Keratinocyte (primary cell): ENCODE data around the gene IL1A. TPM values are rescaled to one million over a fixed set of nuclear protein-coding genes. Genes with fewer than 3 reads are reported as not detected.
A peak's percentile ranks its signal among the peaks of the same experiment; 100 is the strongest.

Experiments used
- DNase-seq: peaks from one replicate; pipeline ENCODE4 v3.0.0-alpha.2; 2011; ENCODE audit warnings: low read depth, missing footprints, low spot score
- FAIRE-seq: peaks from 2 replicates; lab custom pipeline; 2011; peaks lifted over from hg19 to GRCh38; lab: Jason Lieb, UNC
- H2AFZ ChIP-seq: 2 replicates; pipeline ENCODE4 v1.6.0; 2012; ENCODE audit warnings: low read length, control low read depth, inconsistent platforms; ENCODE audit not compliant: control insufficient read depth
- H3K27ac ChIP-seq: 2 replicates; pipeline ENCODE4 v1.5.1; 2011; ENCODE audit warnings: low read length; ENCODE audit not compliant: control insufficient read depth, insufficient read depth
- H3K27me3 ChIP-seq: 3 replicates; pipeline ENCODE4 v1.6.0; 2011; ENCODE audit warnings: low read length; ENCODE audit not compliant: control insufficient read depth, insufficient read depth; ENCODE audit errors: extremely low read depth
- H3K36me3 ChIP-seq, 2 experiments: 2 replicates in 1 of 2; 3 replicates in 1 of 2; pipeline ENCODE4 v1.5.1; 2011; ENCODE audit warnings: low read length in 2 of 2, mild to moderate bottlenecking in 1 of 2; ENCODE audit not compliant: control insufficient read depth in 2 of 2, insufficient read depth in 2 of 2; ENCODE audit errors: extremely low read depth in 1 of 2
- H3K4me1 ChIP-seq: 3 replicates; pipeline ENCODE4 v1.5.1; 2011; ENCODE audit warnings: low read length; ENCODE audit not compliant: control insufficient read depth, insufficient read depth; ENCODE audit errors: extremely low read depth
- H3K4me2 ChIP-seq: 3 replicates; pipeline ENCODE4 v1.6.0; 2011; ENCODE audit warnings: low read depth, low read length; ENCODE audit not compliant: control insufficient read depth, insufficient read depth; ENCODE audit errors: extremely low read depth
- H3K4me3 ChIP-seq, 3 experiments: fragments of 200-600 bp in 1 of 3; sonication (generic) in 1 of 3; 2 replicates in 2 of 3; 3 replicates in 1 of 3; pipeline ENCODE4 v1.5.1; 2011 to 2016; ENCODE audit warnings: low read length in 3 of 3, mild to moderate bottlenecking in 3 of 3, control low read depth in 2 of 3, inconsistent platforms in 1 of 3, low read depth in 1 of 3, mixed read lengths in 1 of 3, mixed run types in 1 of 3, moderate library complexity in 1 of 3; ENCODE audit not compliant: control insufficient read depth in 2 of 3, insufficient read depth in 2 of 3; ENCODE audit errors: extremely low read depth in 1 of 3
- H3K79me2 ChIP-seq: 2 replicates; pipeline ENCODE4 v1.6.0; 2012; ENCODE audit warnings: low read length; ENCODE audit not compliant: control insufficient read depth, insufficient read depth
- H3K9ac ChIP-seq: 3 replicates; pipeline ENCODE4 v1.6.0; 2011; ENCODE audit warnings: low read length; ENCODE audit not compliant: control insufficient read depth, insufficient read depth; ENCODE audit errors: extremely low read depth
- H3K9me1 ChIP-seq: 3 replicates; pipeline ENCODE4 v1.6.0; 2011; ENCODE audit warnings: low read length; ENCODE audit not compliant: control insufficient read depth, insufficient read depth; ENCODE audit errors: extremely low read depth
- H3K9me3 ChIP-seq: 2 replicates; pipeline ENCODE4 v1.5.1; 2012; ENCODE audit warnings: low read depth, low read length; ENCODE audit not compliant: control insufficient read depth
- H4K20me1 ChIP-seq: 3 replicates; pipeline ENCODE4 v1.6.0; 2011; ENCODE audit warnings: low read length; ENCODE audit not compliant: control insufficient read depth, insufficient read depth; ENCODE audit errors: extremely low read depth
- CTCF ChIP-seq, 3 experiments: IDR thresholded peaks in 1 of 3; conservative IDR thresholded peaks in 1 of 3; optimal IDR thresholded peaks in 1 of 3; 2 replicates in 2 of 3; 3 replicates in 1 of 3; pipeline versions ENCODE3 to v1.5.1; 2011; ENCODE audit warnings: low read length in 3 of 3, mild to moderate bottlenecking in 3 of 3, moderate library complexity in 2 of 3, control low read depth in 1 of 3, inconsistent platforms in 1 of 3; ENCODE audit not compliant: insufficient read depth in 2 of 3; ENCODE audit errors: extremely low read depth in 1 of 3
- EZH2 ChIP-seq: IDR thresholded peaks from one replicate; pipeline ENCODE4 v1.6.1; 2012; ENCODE audit warnings: inconsistent platforms, mild to moderate bottlenecking, low read length, moderate library complexity
- dilution Hi-C: fragments of 300-500 bp; cut with MboI; formaldehyde crosslinking; loops from one replicate; pipeline ENCODE4 v1.7.0; 2020; ENCODE audit warnings: low sequenced_read_pairs; ENCODE audit not compliant: extremely low pct_ligation_motif_present
- polyA plus RNA-seq, 5 experiments: library from polyadenylated mRNA; depleted of rRNA in 3 of 5; stranded (reverse) in 3 of 5; stranded (forward) in 1 of 5; unstranded in 1 of 5; fragments of >200 nt; gene quantifications; 1 replicate in 1 of 5; 2 replicates in 3 of 5; 3 replicates in 1 of 5; pipeline versions ENCODE4 v1.2.1 to v1.2.3, GENCODE V29; 2011 to 2012; ENCODE audit warnings: missing spikeins in 2 of 5, low read depth in 1 of 5, low replicate concordance in 1 of 5

IL1A gene
- polyA plus RNA-seq, 1 donor (not counting 4 experiments of a cell fraction or from before 2014, with no cell fraction given): 269 TPM

- H4K20me1 ChIP-seq: no peaks in the 10 kb centered on the region
- FAIRE-seq (no peak), DNase-seq (no peak)
- H3K9me3 ChIP-seq: no peaks in the 10 kb centered on the region
- H3K79me2 ChIP-seq: no peaks in the 10 kb centered on the region
- H3K9ac ChIP-seq: no peak overlapping the region
- peaks cover 50% of the 10 kb centered on the region for H3K4me1 ChIP-seq
- H3K4me2 ChIP-seq: no peak overlapping the region
- H3K27me3 ChIP-seq: no peaks in the 10 kb centered on the region
- H3K4me3 ChIP-seq: no peak overlapping the region
- H3K9me1 ChIP-seq: no peaks in the 10 kb centered on the region
- no peak overlapping the region for H2AFZ ChIP-seq
- no peak for TF ChIP-seq CTCF (optimal IDR thresholded peaks at IDR 0.05 in 1 of 3, IDR thresholded peaks at IDR 0.05 in 1 of 3, conservative IDR thresholded peaks at IDR 0.05 in 1 of 3; ENCODE audit: extremely low read depth in 1 of 3, insufficient read depth in 2 of 3, low read length in 3 of 3)
- no peak for TF ChIP-seq EZH2
- no peaks in the 10 kb centered on the region for H3K36me3 ChIP-seq
- H3K27ac ChIP-seq: no peak overlapping the region
- dilution Hi-C loops: no loop called here
These were observed 24.8 kb upstream of the IL1A start for GRCh38 chr2:112809112-112809511.

- FAIRE-seq: no peak
These were observed 23.0 kb upstream of the IL1A start for GRCh38 chr2:112807233-112807807.

More at GRCh38 chr2:112807233-112807807, 23.0 kb upstream of the IL1A start:
- Histone ChIP-seq H3K27me3 (no peaks in the 10 kb centered on the region), H3K79me2 (no peaks in the 10 kb centered on the region), H3K4me2 (no peak overlapping the region), H3K4me1 (peaks cover 45% of the 10 kb centered on the region), H3K9ac (no peak overlapping the region), H2AFZ (no peak overlapping the region), H3K9me3 (no peaks in the 10 kb centered on the region), H3K4me3 (no peak overlapping the region), H3K9me1 (no peaks in the 10 kb centered on the region), H3K27ac (no peak overlapping the region), H4K20me1 (no peaks in the 10 kb centered on the region), H3K36me3 (no peaks in the 10 kb centered on the region)
- no peak for DNase-seq
- no peak for TF ChIP-seq EZH2
- peak in 1 of 3 experiments; percentile 15 for TF ChIP-seq CTCF (optimal IDR thresholded peaks at IDR 0.05 in 1 of 3, IDR thresholded peaks at IDR 0.05 in 1 of 3, conservative IDR thresholded peaks at IDR 0.05 in 1 of 3; ENCODE audit: extremely low read depth in 1 of 3, insufficient read depth in 2 of 3, low read length in 3 of 3)
- dilution Hi-C loops: no loop called here
